RWPE2 (cell line): Measurements from ENCODE around the gene SLC35F4.

Experiments used
- ATAC-seq: fragments of 200-7000 bp; cut with Tn5 transposase; 3 replicates; pipeline ENCODE4 v1.9.1; 2021; ENCODE audit warnings: low read depth
- DNase-seq: peaks from one replicate; pipeline ENCODE4 v3.0.0-alpha.2; 2020; ENCODE audit warnings: low spot score
- H3K27ac ChIP-seq: fragments of 450-650 bp; 2 replicates; pipeline ENCODE4 v1.5.1; 2017; ENCODE audit warnings: mild to moderate bottlenecking; ENCODE audit not compliant: poor library complexity, severe bottlenecking
- H3K27me3 ChIP-seq: fragments of 250-450 bp; sonication (Bioruptor Pico); 2 replicates; pipeline ENCODE4 v1.5.1; 2021; ENCODE audit warnings: mild to moderate bottlenecking, moderate library complexity; ENCODE audit not compliant: insufficient read depth, poor library complexity, severe bottlenecking
- H3K36me3 ChIP-seq: fragments of 250-450 bp; sonication (Bioruptor Pico); 2 replicates; pipeline ENCODE4 v1.5.1; 2020; ENCODE audit warnings: low read depth, mild to moderate bottlenecking, moderate library complexity
- H3K4me1 ChIP-seq: fragments of 250-450 bp; sonication (Bioruptor Pico); 2 replicates; pipeline ENCODE4 v1.5.1; 2021; ENCODE audit warnings: mild to moderate bottlenecking, moderate library complexity; ENCODE audit not compliant: insufficient read depth, poor library complexity, severe bottlenecking
- H3K4me3 ChIP-seq: fragments of 250-450 bp; sonication (Bioruptor Pico); 2 replicates; pipeline ENCODE4 v1.5.1; 2021; ENCODE audit warnings: mild to moderate bottlenecking, moderate library complexity; ENCODE audit not compliant: severe bottlenecking
- H3K9me3 ChIP-seq: fragments of 250-450 bp; sonication (Bioruptor Pico); 2 replicates; pipeline ENCODE4 v1.5.1; 2021; ENCODE audit warnings: mild to moderate bottlenecking, moderate library complexity; ENCODE audit not compliant: severe bottlenecking
- TF ChIP-seq, protein P1 (sequence below): fragments of 450-650 bp; IDR thresholded peaks from one replicate; pipeline ENCODE4 v1.5.1; 2017; ENCODE audit warnings: mild to moderate bottlenecking, moderate library complexity; ENCODE audit not compliant: poor library complexity, severe bottlenecking

SLC35F4 gene

DNA sequence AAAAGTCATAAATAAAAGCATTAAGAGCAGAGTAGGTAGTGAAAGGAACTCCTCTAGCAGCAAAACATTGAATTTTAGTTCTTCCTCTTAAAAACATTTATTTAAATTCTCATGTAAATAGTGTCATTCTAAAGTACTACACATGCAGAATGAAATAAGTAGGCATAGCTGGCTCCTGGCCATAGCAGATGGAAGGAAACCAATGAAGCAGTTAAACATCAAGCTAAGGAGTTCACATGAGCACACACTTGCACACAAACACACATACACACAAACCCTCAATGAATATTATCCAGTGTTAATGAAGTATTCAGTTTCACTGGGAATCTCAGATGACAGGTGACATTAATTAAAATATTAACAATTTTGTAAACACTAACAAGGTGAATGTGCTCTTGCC lies 69.3 kb downstream of the SLC35F4 start:
- DNase-seq (no peak), ATAC-seq (no peak)
- Histone ChIP-seq H3K27ac (no peak overlapping the region), H3K4me1 (no peaks in the 10 kb centered on the region), H3K36me3 (no peaks in the 10 kb centered on the region), H3K4me3 (no peak overlapping the region), H3K27me3 (no peaks in the 10 kb centered on the region), H3K9me3 (no peaks in the 10 kb centered on the region)
- TF ChIP-seq, protein P1, sequence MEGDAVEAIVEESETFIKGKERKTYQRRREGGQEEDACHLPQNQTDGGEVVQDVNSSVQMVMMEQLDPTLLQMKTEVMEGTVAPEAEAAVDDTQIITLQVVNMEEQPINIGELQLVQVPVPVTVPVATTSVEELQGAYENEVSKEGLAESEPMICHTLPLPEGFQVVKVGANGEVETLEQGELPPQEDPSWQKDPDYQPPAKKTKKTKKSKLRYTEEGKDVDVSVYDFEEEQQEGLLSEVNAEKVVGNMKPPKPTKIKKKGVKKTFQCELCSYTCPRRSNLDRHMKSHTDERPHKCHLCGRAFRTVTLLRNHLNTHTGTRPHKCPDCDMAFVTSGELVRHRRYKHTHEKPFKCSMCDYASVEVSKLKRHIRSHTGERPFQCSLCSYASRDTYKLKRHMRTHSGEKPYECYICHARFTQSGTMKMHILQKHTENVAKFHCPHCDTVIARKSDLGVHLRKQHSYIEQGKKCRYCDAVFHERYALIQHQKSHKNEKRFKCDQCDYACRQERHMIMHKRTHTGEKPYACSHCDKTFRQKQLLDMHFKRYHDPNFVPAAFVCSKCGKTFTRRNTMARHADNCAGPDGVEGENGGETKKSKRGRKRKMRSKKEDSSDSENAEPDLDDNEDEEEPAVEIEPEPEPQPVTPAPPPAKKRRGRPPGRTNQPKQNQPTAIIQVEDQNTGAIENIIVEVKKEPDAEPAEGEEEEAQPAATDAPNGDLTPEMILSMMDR = no peak

DNA sequence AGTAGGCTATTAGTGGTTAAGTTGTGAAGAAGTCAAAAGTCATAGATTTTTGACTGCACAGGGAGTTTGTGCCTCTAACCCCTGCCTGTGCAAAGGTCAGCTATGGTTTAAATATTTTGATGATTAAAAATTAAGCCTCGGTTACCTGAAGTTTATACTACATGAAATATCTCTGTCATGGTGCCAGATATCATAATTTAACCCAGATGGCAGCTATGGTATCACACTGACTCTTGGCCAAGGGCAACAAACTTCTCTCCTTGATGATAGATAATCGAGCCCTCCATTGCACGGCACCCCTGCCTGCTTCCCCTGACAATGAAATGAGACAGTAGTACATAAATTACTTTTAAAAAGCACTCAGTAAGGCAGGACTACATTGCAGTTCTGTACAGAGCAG lies 80.8 kb downstream of the SLC35F4 start:
- no peak for DNase-seq

DNA sequence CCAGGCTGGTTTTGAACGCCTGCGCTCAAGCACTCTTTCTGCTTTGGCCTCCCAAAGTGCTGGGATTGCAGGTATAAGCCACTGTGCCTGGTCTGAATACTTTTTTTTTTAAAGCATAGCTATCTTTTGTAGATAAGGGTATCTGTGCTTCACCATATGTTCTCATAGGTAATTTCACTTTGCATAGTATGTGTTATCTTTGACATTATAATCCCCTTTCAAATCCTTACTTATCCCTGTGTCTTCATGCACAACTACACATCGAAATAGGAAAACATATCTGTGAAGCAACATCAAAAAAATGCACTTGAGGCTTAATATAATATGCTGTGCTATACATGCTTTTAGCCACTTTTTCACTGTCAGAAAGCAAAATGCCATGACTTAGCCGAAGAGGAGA lies 94.1 kb downstream of the SLC35F4 start:
- H3K27ac ChIP-seq = no peak overlapping the region
- TF ChIP-seq, protein P1 = no peak
- ATAC-seq = no peak

More for the DNA sequence above, 80.8 kb downstream of the SLC35F4 start:
- H3K27me3 ChIP-seq = no peaks in the 10 kb centered on the region
- TF ChIP-seq, protein P1 = no peak
- H3K4me1 ChIP-seq = no peaks in the 10 kb centered on the region
- H3K36me3 ChIP-seq = no peaks in the 10 kb centered on the region
- no peak overlapping the region for H3K27ac ChIP-seq
- H3K4me3 ChIP-seq = no peak overlapping the region
- no peak for ATAC-seq
- H3K9me3 ChIP-seq = no peaks in the 10 kb centered on the region

DNA sequence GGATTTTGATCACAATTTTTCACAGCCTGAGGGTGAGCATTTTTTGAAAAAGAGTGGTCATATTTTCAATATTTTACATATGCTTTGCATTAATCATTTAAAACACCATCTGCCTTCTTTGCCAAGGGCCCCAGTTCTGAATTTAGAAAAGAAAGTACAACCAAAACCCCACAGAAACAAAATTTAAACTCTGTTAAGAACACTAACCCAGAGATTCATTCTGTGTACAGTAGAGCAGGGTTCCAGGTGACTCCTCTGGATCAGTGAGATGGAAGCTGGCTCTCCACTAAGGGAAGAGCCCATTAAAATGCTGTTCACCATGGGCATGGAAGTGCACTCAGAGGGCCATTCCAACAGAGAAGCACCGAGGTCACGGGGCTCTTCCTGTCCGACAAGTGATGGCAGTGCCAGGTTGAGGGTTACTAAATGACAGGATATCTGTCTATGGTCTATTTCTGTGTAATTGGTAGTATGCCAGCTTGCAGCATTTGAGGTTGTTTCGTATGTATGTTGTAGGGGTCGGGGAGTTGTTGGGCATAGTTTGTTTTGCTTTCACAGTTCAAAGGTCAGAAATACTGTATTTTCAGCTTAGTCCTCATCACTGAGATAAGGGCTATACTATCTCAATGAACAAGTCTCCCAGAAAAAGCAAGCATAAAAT lies 95.9 kb downstream of the SLC35F4 start:
- TF ChIP-seq, protein P1 = no peak
- H3K27ac ChIP-seq = no peak overlapping the region
- no peak for ATAC-seq
- H3K36me3 ChIP-seq = no peaks in the 10 kb centered on the region
- H3K9me3 ChIP-seq = no peaks in the 10 kb centered on the region
- peaks cover 9% of the 10 kb centered on the region for H3K27me3 ChIP-seq
- H3K4me3 ChIP-seq = no peak overlapping the region
- DNase-seq = no peak
- no peaks in the 10 kb centered on the region for H3K4me1 ChIP-seq

More for the DNA sequence above, 94.1 kb downstream of the SLC35F4 start:
- no peak overlapping the region for H3K4me3 ChIP-seq
- H3K9me3 ChIP-seq = no peaks in the 10 kb centered on the region
- no peak for DNase-seq
- peaks cover 9% of the 10 kb centered on the region for H3K27me3 ChIP-seq
- no peaks in the 10 kb centered on the region for H3K36me3 ChIP-seq
- H3K4me1 ChIP-seq = no peaks in the 10 kb centered on the region

DNA sequence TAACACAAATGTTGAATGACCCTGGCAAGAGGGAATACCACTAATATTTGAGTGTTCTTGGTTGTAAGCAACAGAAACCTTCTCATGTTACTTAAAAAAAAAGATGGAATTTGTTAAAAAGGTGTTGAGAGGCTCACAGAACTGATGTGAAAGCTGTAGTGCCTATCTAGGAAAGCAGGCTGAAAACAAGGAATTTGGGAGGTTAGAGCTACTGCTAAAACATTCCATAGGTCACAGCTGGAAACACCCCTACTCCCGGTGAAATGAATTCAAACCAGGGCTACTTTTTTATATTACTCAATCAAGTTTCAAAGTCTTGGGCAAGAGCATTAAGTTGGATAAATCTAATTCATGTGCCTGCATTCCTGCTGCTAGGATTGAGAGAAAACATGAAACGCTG lies 104.1 kb downstream of the SLC35F4 start:
- no peak for ATAC-seq
- no peak overlapping the region for H3K4me3 ChIP-seq
- H3K27me3 ChIP-seq = peaks cover 8% of the 10 kb centered on the region
- H3K4me1 ChIP-seq = no peaks in the 10 kb centered on the region
- H3K9me3 ChIP-seq = no peaks in the 10 kb centered on the region
- no peak for DNase-seq
- H3K27ac ChIP-seq = no peak overlapping the region
- no peaks in the 10 kb centered on the region for H3K36me3 ChIP-seq
- TF ChIP-seq, protein P1 = no peak
